Kidney capillary endothelial cell (primary cell): ENCODE data around the gene PEPD.

Experiments
- DNase-seq: peaks from one replicate; pipeline ENCODE4 v3.0.0-alpha.2; 2018; ENCODE audit warnings: low spot score

The PEPD gene

GRCh38 chr19:33358408-33358807 is 163.2 kb downstream of the PEPD start:
- no peak for DNase-seq

- DNase-seq = no peak
Observed at GRCh38 chr19:33357556-33357955, 164.0 kb downstream of the PEPD start.

DNA sequence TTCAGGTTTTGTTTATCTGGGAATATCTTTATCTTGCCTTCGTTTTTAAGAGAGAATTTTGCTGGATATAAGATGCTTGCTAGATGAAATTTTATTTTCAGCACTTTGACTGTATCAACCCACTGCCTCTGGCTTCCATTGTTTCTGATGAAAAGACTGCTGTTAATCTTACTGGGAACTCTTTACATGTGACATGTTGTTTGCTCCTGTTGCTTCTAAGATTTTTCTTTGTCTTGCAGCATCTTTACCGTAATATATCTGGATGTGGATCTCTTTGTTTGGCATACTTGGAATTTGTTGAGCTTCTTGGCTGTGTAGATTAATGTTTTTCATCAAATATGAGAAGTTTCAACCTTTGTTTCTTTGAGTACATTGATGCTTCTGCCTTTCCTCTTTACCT is 166.1 kb downstream of the PEPD start:
- no peak for DNase-seq

DNA sequence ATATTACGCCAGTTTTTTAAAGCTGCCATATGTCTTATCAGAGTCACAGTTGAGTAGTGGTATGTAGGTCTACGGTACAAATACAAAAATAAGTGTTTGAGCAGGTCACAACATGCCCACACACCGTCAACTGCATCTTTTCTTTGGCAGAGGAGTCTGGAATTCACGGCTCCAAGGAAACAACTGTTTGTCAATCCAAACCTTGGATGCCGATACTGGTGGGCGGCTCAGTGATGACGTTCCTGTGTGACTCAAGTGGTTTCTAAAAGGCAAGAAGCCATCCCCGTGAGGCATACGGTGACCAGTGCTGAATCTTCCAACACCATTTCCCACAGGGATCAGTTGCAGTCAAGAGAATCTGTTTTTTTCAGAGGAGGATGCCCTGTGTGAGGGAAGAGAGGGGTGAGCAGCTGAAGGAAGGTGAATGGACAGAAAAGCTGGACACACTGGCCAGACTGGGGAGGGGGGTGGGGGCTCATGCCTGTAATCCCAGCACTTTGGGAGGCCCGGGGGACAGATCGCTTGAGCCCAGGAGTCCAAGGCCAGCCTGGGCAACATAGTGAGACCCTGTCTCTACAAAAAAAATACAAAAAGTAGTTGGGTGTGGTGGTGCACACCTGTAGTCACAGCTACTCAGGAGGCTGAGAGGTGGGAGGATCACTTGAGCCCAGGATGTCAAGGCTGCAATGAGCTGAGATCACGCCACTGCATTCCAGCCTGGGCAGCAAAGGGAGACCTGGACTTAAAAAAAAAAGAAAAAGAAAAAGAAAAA is 170.9 kb downstream of the PEPD start:
- no peak for DNase-seq

DNA sequence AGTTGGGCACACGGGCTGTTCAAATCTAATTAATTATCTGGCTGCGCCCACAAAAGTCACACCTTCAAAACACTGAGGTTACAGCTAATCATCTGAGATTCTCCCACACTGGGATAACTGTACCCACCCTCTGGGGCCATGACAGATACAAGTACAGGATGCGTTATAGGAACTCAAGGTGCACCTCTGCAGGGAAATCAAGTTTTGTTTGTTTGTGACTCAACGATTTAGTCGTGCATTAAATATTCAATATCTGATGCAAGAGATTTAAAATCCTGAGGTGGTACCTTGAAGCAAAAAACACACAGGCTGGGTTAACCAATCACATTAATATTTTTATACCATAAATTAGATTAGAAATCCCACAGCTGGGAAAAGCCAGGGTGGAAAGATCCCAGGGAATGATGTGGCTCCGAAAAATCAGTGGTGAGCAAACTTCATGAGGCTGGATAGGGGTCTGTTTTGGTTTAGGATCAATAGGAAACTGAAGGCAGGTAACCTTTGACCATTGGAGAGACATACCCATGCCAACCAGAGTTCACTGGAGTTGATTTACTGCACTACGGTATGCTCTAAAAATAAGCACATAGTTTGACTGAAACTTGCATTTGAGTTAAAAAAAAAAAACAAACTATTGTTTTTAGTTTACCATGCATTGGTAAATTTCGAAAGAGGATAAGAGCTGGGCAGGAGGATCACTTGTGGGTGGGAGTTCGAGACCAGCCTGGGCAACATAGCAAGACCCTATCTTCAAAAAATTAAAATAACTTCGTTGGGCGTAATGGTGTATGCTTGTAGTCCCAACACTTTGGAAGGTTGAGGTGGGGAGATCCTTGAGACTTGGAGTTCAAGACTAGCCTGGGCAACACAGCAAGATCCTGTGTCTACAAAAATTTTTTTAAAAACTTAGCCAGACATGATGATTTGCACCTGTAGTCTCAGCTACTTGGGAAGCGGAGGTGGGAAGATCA is 172.0 kb downstream of the PEPD start:
- DNase-seq = no peak

GRCh38 chr19:33348301-33349010 is 173.1 kb downstream of the PEPD start:
- no peak for DNase-seq

- DNase-seq = no peak
Observed at GRCh38 chr19:33347300-33347699, 174.3 kb downstream of the PEPD start.

DNA sequence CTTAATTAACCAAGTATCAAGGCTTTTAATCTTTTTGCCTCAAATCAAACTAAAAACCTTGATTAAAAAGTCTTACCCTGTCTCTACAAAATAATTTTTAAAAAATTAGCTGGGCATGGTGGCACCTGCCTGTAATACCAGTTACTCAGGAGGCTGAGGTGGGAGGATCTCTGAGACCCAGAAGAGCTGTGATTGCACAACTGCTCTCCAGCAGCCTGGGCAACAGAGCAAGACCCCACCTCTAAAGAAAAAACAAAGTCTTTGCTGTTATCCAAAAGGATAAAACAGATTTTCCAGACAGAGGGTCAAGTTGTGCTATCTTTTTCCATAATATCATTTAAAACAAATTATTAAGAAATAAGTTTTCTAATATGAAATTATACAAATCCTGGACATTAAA is 174.9 kb downstream of the PEPD start:
- DNase-seq = no peak

GRCh38 chr19:33345163-33345562 is 176.4 kb downstream of the PEPD start:
- no peak for DNase-seq

DNA sequence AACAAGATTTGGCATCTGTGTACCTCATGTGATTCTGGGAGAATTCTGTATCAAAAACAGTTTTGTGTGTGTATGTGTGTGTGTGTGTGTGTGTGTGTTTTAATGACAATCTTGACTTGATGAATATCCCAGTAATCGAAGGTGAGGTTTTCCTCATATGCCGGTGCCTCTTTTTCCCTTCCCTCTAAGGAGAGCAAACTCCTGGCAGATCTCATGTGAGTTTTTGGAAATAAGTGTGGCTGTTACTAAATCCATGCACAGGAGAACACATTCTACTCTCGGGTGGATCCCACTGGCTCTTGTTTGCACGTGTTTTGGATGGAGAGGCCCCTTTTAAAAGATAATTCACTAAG is 177.0 kb downstream of the PEPD start:
- DNase-seq = no peak

DNA sequence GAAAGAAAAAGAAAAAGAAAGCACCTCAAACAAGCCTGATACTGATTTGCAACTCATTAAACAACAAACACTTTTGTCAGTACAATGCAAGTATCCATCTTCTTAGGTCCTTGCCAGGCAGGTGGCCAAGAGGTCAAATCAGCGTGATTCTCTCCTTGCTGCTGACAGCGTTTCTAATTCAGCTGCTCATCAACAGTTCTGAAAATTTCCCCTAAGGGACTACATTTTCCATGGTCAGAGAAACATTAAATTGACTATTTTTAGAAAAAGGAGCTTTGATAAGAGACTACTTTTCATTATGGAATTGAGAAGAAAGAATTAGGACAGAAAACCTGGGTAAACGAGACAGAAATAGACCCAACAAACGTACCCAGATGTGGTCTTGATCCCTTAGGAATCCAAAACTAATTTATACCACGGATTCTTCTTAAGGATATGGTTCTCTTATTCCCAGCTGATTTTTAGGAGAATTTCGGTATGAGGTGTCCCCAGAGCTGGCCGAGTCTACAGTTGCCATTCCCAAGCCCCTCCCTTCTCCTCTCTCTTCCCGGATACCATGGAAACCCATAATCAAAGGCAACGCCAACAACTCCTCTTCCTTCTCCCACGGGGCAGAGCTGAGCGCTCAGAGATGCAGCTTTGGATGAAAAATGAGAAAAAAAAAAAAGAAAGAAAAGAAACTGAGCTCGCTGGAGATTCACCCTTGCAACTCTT is 177.6 kb downstream of the PEPD start:
- no peak for DNase-seq

DNA sequence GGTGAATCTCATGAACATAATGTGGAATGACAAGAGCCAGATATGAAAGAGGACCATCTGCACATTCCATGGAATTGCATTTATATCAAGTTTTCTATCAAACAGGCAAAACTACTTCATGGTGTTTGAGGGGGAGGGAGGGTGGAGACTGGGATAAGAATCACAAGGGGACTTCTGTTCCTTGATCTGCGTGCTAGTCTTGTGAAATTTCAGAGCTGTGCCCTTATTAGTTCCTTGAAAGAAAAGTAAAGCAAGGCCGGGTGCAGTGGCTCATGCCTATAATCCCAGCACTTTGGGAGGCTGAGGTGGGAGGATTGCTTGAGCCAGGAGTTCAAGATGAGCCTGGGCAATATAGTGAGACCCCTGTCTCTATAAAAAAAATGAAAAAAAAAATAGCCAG is 178.3 kb downstream of the PEPD start:
- no peak for DNase-seq

DNA sequence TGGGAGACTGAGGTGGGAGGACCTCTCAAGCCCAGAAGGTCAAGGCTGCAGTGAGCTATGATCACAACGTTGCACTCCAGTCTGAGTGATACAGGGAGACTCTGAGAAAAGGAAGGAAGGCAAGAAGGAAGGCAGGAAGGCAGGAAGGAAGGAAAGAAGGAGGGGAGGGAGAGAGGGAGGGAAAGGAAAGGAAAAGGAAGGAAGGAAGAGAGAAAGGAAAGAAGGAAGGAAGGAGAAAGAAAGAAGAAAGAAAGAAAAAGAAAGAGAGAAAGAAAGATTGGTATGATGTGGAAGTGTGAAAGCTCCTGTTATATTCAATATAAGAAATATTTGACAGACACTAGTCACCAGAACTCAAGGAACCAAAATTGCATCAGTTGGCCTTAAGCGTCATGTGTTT is 180.6 kb downstream of the PEPD start:
- no peak for DNase-seq

DNA sequence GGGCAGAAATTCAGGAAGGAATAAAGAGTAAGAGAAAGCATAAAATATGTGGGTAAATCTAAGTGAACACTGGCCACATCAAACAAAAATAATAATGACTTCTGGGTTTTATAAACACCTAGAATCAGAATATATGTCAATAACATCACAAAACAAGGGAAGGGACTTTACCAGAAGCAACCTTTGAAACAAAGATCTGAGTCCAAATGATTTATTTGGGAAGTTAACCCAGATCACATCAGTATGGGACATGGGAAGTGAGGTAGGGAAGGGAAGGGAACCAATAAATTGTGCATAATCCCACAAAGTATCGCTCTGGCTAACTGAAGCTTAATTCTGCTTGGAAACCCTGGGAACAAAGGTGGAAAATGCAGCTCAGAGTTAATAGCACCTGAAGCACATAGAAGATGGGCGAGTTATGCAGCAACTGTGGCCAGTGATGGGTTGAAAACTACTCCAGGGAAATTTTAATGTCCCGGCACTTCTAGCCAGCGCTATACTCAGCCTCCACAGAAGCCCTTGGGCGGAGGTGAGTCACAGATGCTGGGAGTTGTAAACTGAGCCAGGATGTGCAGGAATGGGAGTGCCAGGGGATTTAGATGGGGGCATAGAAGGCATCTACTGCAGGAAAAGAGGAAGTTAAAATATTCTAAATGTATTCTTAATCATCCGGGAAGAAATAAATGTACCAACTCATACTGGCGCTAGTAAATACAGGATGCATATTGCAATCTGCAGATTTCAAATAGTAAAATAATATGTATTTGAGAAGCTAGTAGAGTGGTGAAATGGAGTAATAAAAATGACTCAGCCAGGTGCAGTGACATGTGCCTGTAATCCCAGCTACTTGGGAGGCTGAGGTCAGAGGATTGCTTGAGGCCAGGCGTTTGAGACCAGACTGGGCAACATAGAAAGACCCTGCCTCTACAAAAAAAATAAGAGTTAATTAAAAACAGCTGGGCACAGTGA is 182.3 kb downstream of the PEPD start:
- no peak for DNase-seq
